Nephron progenitor cell (in vitro differentiated cells): ENCODE measurements around the gene COL4A3.

Experiments used
- DNase-seq: peaks from one replicate; pipeline ENCODE4 v3.0.0; 2021
- H3K27ac Mint-ChIP-seq: 2 replicates; pipeline ENCODE4 v1.8.0; 2021; ENCODE audit warnings: mild to moderate bottlenecking, moderate library complexity, mixed read lengths
- H3K27me3 Mint-ChIP-seq: 2 replicates; pipeline ENCODE4 v1.8.0; 2021; ENCODE audit warnings: mild to moderate bottlenecking, low read depth, mixed read lengths; ENCODE audit not compliant: poor library complexity
- H3K36me3 Mint-ChIP-seq: 2 replicates; pipeline ENCODE4 v1.8.0; 2021; ENCODE audit warnings: low read depth, mixed read lengths
- H3K4me1 Mint-ChIP-seq: 2 replicates; pipeline ENCODE4 v1.8.0; 2021; ENCODE audit warnings: mixed read lengths
- H3K4me3 Mint-ChIP-seq: 2 replicates; pipeline ENCODE4 v1.8.0; 2021; ENCODE audit warnings: mild to moderate bottlenecking, moderate library complexity, mixed read lengths
- H3K9me3 Mint-ChIP-seq: 2 replicates; pipeline ENCODE4 v1.8.0; 2021; ENCODE audit warnings: mild to moderate bottlenecking, moderate library complexity, mixed read lengths
- CTCF ChIP-seq: fragments of 200-600 bp; sonication (generic); IDR thresholded peaks from 2 replicates; pipeline ENCODE4 v1.5.0; 2021; ENCODE audit warnings: antibody characterized with exemption

The COL4A3 gene

GRCh38 chr2:227180770-227181169 lies 16.3 kb downstream of the COL4A3 start:
- Mint-ChIP-seq H3K27ac (no peak overlapping the region), H3K4me1 (no peaks in the 10 kb centered on the region), H3K9me3 (peaks cover 2% of the 10 kb centered on the region), H3K27me3 (peaks cover 11% of the 10 kb centered on the region), H3K36me3 (no peaks in the 10 kb centered on the region), H3K4me3 (no peak overlapping the region)
- DNase-seq: no peak
- TF ChIP-seq CTCF: no peak

- H3K27me3 Mint-ChIP-seq: peaks cover 8% of the 10 kb centered on the region
- no peak for TF ChIP-seq CTCF
- no peak overlapping the region for H3K4me3 Mint-ChIP-seq
- H3K9me3 Mint-ChIP-seq: peaks cover 2% of the 10 kb centered on the region
- no peaks in the 10 kb centered on the region for H3K36me3 Mint-ChIP-seq
- no peak for DNase-seq
- H3K4me1 Mint-ChIP-seq: no peaks in the 10 kb centered on the region
- no peak overlapping the region for H3K27ac Mint-ChIP-seq
Observed at GRCh38 chr2:227182765-227183164, 18.3 kb downstream of the COL4A3 start.

GRCh38 chr2:227183657-227184367 lies 19.4 kb downstream of the COL4A3 start:
- no peak overlapping the region for H3K27ac Mint-ChIP-seq

GRCh38 chr2:227185615-227186232 lies 21.3 kb downstream of the COL4A3 start:
- TF ChIP-seq CTCF: no peak
- Mint-ChIP-seq H3K4me1 (peaks cover 8% of the 10 kb centered on the region), H3K27ac (no peak overlapping the region), H3K27me3 (peaks cover 5% of the 10 kb centered on the region), H3K9me3 (peaks cover 2% of the 10 kb centered on the region), H3K4me3 (no peak overlapping the region), H3K36me3 (no peaks in the 10 kb centered on the region)
- no peak for DNase-seq

More at GRCh38 chr2:227183657-227184367, 19.4 kb downstream of the COL4A3 start:
- Mint-ChIP-seq H3K9me3 (peaks cover 2% of the 10 kb centered on the region), H3K4me3 (no peak overlapping the region), H3K36me3 (no peaks in the 10 kb centered on the region), H3K4me1 (peaks cover 8% of the 10 kb centered on the region), H3K27me3 (peaks cover 5% of the 10 kb centered on the region)
- no peak for DNase-seq
- no peak for TF ChIP-seq CTCF

- Mint-ChIP-seq H3K4me3 (no peak overlapping the region), H3K27ac (no peak overlapping the region), H3K4me1 (peaks cover 14% of the 10 kb centered on the region), H3K27me3 (peaks cover 5% of the 10 kb centered on the region), H3K9me3 (peaks cover 2% of the 10 kb centered on the region), H3K36me3 (no peaks in the 10 kb centered on the region)
- no peak for DNase-seq
- TF ChIP-seq CTCF: no peak
Observed at GRCh38 chr2:227186751-227187150, 22.3 kb downstream of the COL4A3 start.

- Mint-ChIP-seq H3K4me1 (peaks cover 20% of the 10 kb centered on the region), H3K4me3 (no peak overlapping the region), H3K9me3 (peaks cover 2% of the 10 kb centered on the region), H3K36me3 (no peaks in the 10 kb centered on the region), H3K27ac (no peak overlapping the region), H3K27me3 (peaks cover 5% of the 10 kb centered on the region)
- no peak for TF ChIP-seq CTCF
- DNase-seq: no peak
Observed at GRCh38 chr2:227188292-227188691, 23.9 kb downstream of the COL4A3 start.
